Mucosa of descending colon (tissue), 3 donors: ENCODE results near the gene PODXL. TPM values are rescaled to one million over a fixed set of nuclear protein-coding genes. Genes with fewer than 3 reads are reported as not detected.

Experiments used
- ATAC-seq: fragments of 200-7000 bp; cut with Tn5 transposase; one replicate; pipeline ENCODE4 v1.9.1; 2020; ENCODE audit warnings: mild to moderate bottlenecking, moderate library complexity
- DNase-seq, 3 donors: peaks; one replicate each; pipeline ENCODE4 v3.0.0-alpha.2; 2020
- H3K36me3 ChIP-seq: fragments of 200-600 bp; one replicate; pipeline ENCODE4 v1.8.0; 2021; ENCODE audit warnings: low read depth, mild to moderate bottlenecking
- H3K4me1 ChIP-seq: fragments of 200-600 bp; one replicate; pipeline ENCODE4 v1.8.0; 2021; ENCODE audit warnings: low read depth, mild to moderate bottlenecking
- H3K4me3 ChIP-seq: fragments of 200-600 bp; one replicate; pipeline ENCODE4 v1.8.0; 2021; ENCODE audit warnings: mild to moderate bottlenecking
- H3K9me3 ChIP-seq: fragments of 200-600 bp; one replicate; pipeline ENCODE4 v1.8.0; 2021; ENCODE audit warnings: mild to moderate bottlenecking
- intact Hi-C, 2 donors: fragments of 100-400 bp; cut with DNase I in 1 of 2; cut with micrococcal nuclease in 1 of 2; formaldehyde crosslinking; loops; one replicate each; pipeline versions ENCODE4 v1.11.0 to v1.11.1; 2022; cut with DNase I, micrococcal nuclease
- total RNA-seq, 3 donors: library from RNA; stranded (reverse); fragmentation: NEBNext Ultra II Directional in 2 of 3; extraction: Animal tissue kit (Norgen Biotek cat#: 25700) in 2 of 3; gene quantifications; one replicate each; pipeline versions ENCODE4 v1.2.1 to v1.2.4, GENCODE V29; 2021 to 2023
- TF ChIP-seq, protein P1 (sequence below): fragments of 200-600 bp; IDR thresholded peaks from one replicate; pipeline ENCODE4 v1.8.0; 2022; ENCODE audit warnings: antibody characterized with exemption, mild to moderate bottlenecking
- donor health status: DM: no; HTN: no; CAD: no; lungs with moderate emphysema.
- donor health status: DM: no; HTN: no; CAD: no.
- donor health status: DM: no; HTN: yes; CAD: no.

PODXL gene
- total RNA-seq, 3 donors from 2014 or later: 11.8 to 25.6 (median 12.8) TPM

GRCh38 chr7:131563918-131564317, 7.5 kb upstream of the PODXL start:
- Histone ChIP-seq H3K9me3 (no peaks in the 10 kb centered on the region), H3K4me3 (no peak overlapping the region), H3K36me3 (no peaks in the 10 kb centered on the region), H3K4me1 (no peaks in the 10 kb centered on the region)
- DNase-seq (no peak), ATAC-seq (no peak)
- TF ChIP-seq, protein P1, sequence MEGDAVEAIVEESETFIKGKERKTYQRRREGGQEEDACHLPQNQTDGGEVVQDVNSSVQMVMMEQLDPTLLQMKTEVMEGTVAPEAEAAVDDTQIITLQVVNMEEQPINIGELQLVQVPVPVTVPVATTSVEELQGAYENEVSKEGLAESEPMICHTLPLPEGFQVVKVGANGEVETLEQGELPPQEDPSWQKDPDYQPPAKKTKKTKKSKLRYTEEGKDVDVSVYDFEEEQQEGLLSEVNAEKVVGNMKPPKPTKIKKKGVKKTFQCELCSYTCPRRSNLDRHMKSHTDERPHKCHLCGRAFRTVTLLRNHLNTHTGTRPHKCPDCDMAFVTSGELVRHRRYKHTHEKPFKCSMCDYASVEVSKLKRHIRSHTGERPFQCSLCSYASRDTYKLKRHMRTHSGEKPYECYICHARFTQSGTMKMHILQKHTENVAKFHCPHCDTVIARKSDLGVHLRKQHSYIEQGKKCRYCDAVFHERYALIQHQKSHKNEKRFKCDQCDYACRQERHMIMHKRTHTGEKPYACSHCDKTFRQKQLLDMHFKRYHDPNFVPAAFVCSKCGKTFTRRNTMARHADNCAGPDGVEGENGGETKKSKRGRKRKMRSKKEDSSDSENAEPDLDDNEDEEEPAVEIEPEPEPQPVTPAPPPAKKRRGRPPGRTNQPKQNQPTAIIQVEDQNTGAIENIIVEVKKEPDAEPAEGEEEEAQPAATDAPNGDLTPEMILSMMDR: no peak
- intact Hi-C loops: no loop called here

DNA sequence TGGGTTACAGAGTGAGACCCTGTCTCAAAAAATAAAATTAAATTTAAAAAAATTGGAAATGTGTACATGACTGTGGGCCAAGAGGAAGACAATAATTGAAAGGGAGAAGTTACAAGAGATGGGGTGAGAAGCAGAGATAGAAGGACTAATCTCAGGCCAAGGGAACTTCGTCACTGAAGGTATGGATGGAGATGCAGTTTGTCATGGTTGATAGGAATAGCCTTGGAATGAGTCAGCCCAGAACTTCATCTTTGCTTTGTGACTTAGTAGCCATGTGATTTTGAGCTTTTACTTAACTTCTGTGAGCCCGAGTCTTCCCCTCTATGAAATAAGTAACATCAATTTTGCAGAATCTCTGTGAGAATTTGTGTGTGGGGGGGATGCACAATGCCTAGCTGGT, 6.5 kb upstream of the PODXL start:
- ATAC-seq (no peak), DNase-seq (no peak)
- intact Hi-C loops: no loop called here
- no peaks in the 10 kb centered on the region for H3K36me3 ChIP-seq
- TF ChIP-seq, protein P1: no peak
- H3K4me1 ChIP-seq: peaks cover 4% of the 10 kb centered on the region
- H3K9me3 ChIP-seq: no peaks in the 10 kb centered on the region
- H3K4me3 ChIP-seq: no peak overlapping the region

GRCh38 chr7:131560061-131560460, 3.6 kb upstream of the PODXL start:
- intact Hi-C loops: no loop called here
- H3K36me3 ChIP-seq: no peaks in the 10 kb centered on the region
- DNase-seq: no peak
- TF ChIP-seq, protein P1: no peak
- H3K4me3 ChIP-seq: no peak overlapping the region
- ATAC-seq: no peak
- H3K9me3 ChIP-seq: no peaks in the 10 kb centered on the region
- H3K4me1 ChIP-seq: peaks cover 10% of the 10 kb centered on the region

GRCh38 chr7:131557652-131558385, 1.4 kb upstream of the PODXL start:
- ATAC-seq (no peak), DNase-seq (peak in 2 of 3 donors; percentile 31 to 54)
- no peaks in the 10 kb centered on the region for H3K36me3 ChIP-seq
- H3K4me3 ChIP-seq: no peak overlapping the region
- TF ChIP-seq, protein P1: no peak
- H3K4me1 ChIP-seq: peaks cover 10% of the 10 kb centered on the region
- intact Hi-C loops: no loop called here
- no peaks in the 10 kb centered on the region for H3K9me3 ChIP-seq

DNA sequence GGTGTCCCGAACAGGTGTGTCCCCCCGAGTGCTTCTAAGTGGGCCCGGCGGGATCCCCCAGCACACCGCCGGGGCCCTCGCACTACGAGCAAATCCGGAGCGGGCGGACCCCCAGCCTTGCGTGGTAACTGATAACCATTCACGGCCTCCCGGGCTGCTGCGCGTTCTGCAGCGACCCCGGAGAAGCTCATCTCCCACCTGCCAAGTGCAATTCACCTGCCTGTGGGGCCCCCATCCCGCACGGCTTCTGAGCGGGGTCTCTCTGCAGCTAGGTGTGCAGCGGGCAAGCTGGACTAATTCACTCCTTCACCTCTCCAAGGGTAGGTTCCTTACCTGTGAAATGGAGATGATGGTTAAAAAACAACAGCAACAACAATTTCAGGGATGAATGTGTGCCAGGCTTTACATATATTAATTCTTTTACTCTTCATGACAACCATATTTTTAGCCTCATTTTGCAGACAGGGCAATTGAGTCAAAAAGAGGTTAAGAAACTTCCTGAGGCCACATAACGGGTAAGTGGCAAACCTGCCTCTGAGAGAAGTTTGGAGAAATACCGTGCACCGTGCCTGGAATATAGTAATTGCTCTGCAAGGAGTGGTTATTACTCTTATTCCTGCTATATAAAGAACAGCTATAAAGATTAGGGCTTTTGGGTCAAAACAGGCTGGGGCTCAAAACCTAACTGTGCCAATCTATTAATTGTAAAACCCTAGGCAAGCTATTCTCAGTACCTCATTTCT, 652 bp upstream of the PODXL start:
- ATAC-seq (no peak), DNase-seq (no peak)
- Histone ChIP-seq H3K4me3 (no peak overlapping the region), H3K9me3 (no peaks in the 10 kb centered on the region), H3K4me1 (peaks cover 10% of the 10 kb centered on the region), H3K36me3 (no peaks in the 10 kb centered on the region)
- intact Hi-C loops: no loop called here
- TF ChIP-seq, protein P1: no peak
